ENCODE results near the gene NSMF. TPM values are rescaled to one million over a fixed set of nuclear protein-coding genes. Genes with fewer than 3 reads are reported as not detected.

NSMF gene
- total RNA-seq, 1 donor from 2014 or later: 52.5 TPM

- H3K27me3 ChIP-seq (ENCODE audit: control insufficient read depth, insufficient read depth, low read length): no peaks in the 10 kb centered on the region
- no peak for TF ChIP-seq CTCF (IDR thresholded peaks at IDR 0.05; ENCODE audit: insufficient read depth, low read length, poor library complexity, severe bottlenecking)
- H3K4me3 ChIP-seq (ENCODE audit: low read depth, low read length): no peak overlapping the region
- no peaks in the 10 kb centered on the region for H3K36me3 ChIP-seq (ENCODE audit: control insufficient read depth, insufficient read depth, low read length)
- DNase-seq (ENCODE audit: low read depth): no peak
Observed at GRCh38 chr9:137502008-137502911, 43.1 kb upstream of the NSMF start.

- Histone ChIP-seq H3K27me3 (ENCODE audit: control insufficient read depth, insufficient read depth, low read length) (no peaks in the 10 kb centered on the region), H3K4me3 (ENCODE audit: low read depth, low read length) (no peak overlapping the region), H3K36me3 (ENCODE audit: control insufficient read depth, insufficient read depth, low read length) (no peaks in the 10 kb centered on the region)
- DNase-seq (ENCODE audit: low read depth): no peak
- TF ChIP-seq CTCF (IDR thresholded peaks at IDR 0.05; ENCODE audit: insufficient read depth, low read length, poor library complexity, severe bottlenecking): no peak
Observed at GRCh38 chr9:137501457-137501856, 42.3 kb upstream of the NSMF start.

DNA sequence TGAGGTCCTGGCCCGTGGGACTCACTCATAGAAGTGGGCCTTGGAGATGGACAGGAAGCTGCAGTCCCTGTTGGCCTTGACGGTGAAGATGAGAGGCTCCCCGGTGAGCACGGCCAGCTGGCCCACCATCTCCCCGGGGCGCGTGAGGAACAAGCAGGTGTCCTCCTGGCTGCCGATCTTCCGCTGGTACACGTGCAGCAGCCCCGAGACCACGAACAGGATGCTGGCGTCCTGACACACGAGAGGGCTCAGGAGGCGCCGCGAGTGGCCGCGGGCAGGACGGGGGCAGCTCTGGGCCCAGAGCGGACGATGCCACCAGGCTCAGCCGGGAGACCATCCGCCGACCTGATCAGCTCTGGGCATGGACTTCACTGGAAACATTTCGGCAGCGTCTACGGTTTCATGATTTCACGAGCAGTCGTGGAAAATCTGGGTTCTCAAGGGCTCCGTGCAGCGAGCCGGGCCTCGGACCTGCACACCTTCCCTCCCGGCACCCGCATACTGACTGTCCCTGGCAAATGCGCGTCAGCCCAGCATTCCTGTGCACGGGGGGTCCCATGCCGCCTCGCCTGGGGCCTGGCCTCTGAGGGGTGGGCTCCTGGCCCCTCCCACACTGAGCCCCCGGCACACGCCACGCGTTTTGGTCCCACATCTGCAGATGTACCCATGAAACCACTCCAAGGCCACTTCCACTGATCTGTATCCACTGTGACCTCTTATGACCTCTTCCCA lies 41.7 kb upstream of the NSMF start:
- H3K27me3 ChIP-seq (ENCODE audit: control insufficient read depth, insufficient read depth, low read length): no peaks in the 10 kb centered on the region
- H3K4me3 ChIP-seq (ENCODE audit: low read depth, low read length): no peak overlapping the region
- TF ChIP-seq CTCF (IDR thresholded peaks at IDR 0.05; ENCODE audit: insufficient read depth, low read length, poor library complexity, severe bottlenecking): no peak
- no peaks in the 10 kb centered on the region for H3K36me3 ChIP-seq (ENCODE audit: control insufficient read depth, insufficient read depth, low read length)
- no peak for DNase-seq (ENCODE audit: low read depth)

DNA sequence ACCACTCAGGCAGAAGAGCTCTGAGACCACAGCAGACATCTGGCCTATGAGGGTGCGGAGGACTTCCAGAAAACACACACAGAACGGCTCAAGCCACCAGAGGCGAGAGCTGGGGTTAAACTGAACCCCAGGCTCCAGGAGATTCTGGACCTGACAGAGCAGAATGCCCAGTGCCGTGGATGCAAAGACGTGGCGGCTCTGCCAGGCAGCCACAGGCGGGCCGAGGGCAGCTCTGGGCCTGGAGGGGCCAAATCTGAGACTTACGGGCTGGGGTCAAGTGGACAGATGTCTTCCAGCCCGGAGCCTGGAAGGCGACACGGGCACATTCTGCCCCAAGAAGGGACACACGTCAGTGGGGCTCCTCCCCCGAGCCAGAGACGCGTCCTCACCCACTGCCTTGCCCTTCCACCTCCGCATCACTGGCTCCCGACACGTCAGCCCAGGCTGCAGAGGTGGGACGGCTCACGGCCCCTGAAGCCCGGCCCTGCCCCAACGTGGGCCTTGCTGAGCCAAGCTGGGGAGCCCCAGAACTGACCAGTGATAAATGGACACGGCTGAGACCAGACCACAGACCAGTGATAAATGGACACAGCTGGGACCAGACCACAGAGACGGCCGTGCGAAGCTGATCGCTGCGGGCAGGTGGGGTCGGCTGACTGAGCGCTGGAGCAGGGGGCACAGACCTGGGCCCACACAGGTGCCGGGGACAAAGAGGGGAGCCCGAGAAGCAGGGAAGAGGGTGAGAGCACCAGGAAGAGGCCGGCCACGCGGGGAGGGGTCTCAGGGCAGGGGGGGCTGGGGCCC lies 40.9 kb upstream of the NSMF start:
- Histone ChIP-seq H3K4me3 (ENCODE audit: low read depth, low read length) (no peak overlapping the region), H3K27me3 (ENCODE audit: control insufficient read depth, insufficient read depth, low read length) (no peaks in the 10 kb centered on the region), H3K36me3 (ENCODE audit: control insufficient read depth, insufficient read depth, low read length) (no peaks in the 10 kb centered on the region)
- DNase-seq (ENCODE audit: low read depth): no peak
- no peak for TF ChIP-seq CTCF (IDR thresholded peaks at IDR 0.05; ENCODE audit: insufficient read depth, low read length, poor library complexity, severe bottlenecking)

DNA sequence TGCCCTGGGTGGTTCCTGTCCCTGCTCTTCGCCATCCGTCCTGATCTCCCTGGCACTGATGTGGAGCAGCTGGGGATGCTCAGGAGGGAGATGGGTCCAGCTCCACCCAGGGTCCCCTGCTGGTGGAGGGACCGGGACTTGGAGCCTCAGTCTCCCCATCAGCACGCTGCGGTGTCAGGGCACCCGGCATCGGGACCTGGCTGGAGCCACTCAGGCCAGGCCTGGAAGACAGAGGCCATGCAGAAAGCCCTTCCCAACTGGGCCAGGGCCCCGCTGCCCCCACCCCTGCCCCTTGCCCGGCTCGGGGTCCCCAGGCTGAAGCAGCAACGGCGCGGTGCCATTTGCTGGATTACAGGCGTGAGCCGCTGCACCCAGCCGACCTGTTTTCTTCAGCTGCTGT lies 40.3 kb upstream of the NSMF start:
- DNase-seq (ENCODE audit: low read depth): no peak
- no peak overlapping the region for H3K4me3 ChIP-seq (ENCODE audit: low read depth, low read length)
- no peaks in the 10 kb centered on the region for H3K36me3 ChIP-seq (ENCODE audit: control insufficient read depth, insufficient read depth, low read length)
- H3K27me3 ChIP-seq (ENCODE audit: control insufficient read depth, insufficient read depth, low read length): no peaks in the 10 kb centered on the region
- no peak for TF ChIP-seq CTCF (IDR thresholded peaks at IDR 0.05; ENCODE audit: insufficient read depth, low read length, poor library complexity, severe bottlenecking)

All from kidney epithelial cell (primary cell).